DMS53 treated with DMSO at 0.1 percent for 48 hours (cell line): ENCODE measurements around the gene TGM2.

Experiments used
- DNase-seq: peaks from one replicate; lab custom pipeline; 2025; ENCODE audit not compliant: unreplicated experiment; lab: John Stamatoyannopoulos, UW

Gene TGM2

GRCh38 chr20:38146628-38147027, 18.4 kb downstream of the TGM2 start:
- DNase-seq, result no peak

GRCh38 chr20:38146156-38146555, 18.9 kb downstream of the TGM2 start:
- no peak for DNase-seq

- no peak for DNase-seq
Observed at GRCh38 chr20:38145729-38146075, 19.4 kb downstream of the TGM2 start.

GRCh38 chr20:38144974-38145728, 19.9 kb downstream of the TGM2 start:
- DNase-seq, result no peak

- no peak for DNase-seq
Observed at GRCh38 chr20:38144598-38144973, 20.5 kb downstream of the TGM2 start.

GRCh38 chr20:38143646-38144554, 21.2 kb downstream of the TGM2 start:
- peak; percentile 43 for DNase-seq

- DNase-seq, result no peak
Observed at GRCh38 chr20:38143238-38143645, 21.8 kb downstream of the TGM2 start.

- no peak for DNase-seq
Observed at GRCh38 chr20:38141889-38142494, 23.1 kb downstream of the TGM2 start.

GRCh38 chr20:38141204-38141888, 23.7 kb downstream of the TGM2 start:
- DNase-seq, result no peak

- peak; percentile 41 for DNase-seq
Observed at GRCh38 chr20:38139977-38140753, 24.9 kb downstream of the TGM2 start.

- no peak for DNase-seq
Observed at GRCh38 chr20:38139156-38139912, 25.7 kb downstream of the TGM2 start.

- DNase-seq, result no peak
Observed at GRCh38 chr20:38138086-38138778, 26.8 kb downstream of the TGM2 start.

- DNase-seq, result no peak
Observed at GRCh38 chr20:38137441-38138037, 27.5 kb downstream of the TGM2 start.

- no peak for DNase-seq
Observed at GRCh38 chr20:38136421-38137245, 28.4 kb downstream of the TGM2 start.

GRCh38 chr20:38135651-38136420, 29.2 kb downstream of the TGM2 start:
- DNase-seq, result no peak

- DNase-seq, result no peak
Observed at GRCh38 chr20:38135271-38135650, 29.8 kb downstream of the TGM2 start.
